Ishikawa (cell line): ENCODE results near the gene MAB21L4.

Source experiments
- CEBPB ChIP-seq: IDR thresholded peaks from 2 replicates; pipeline ENCODE4 v1.6.1; 2012
- EP300 ChIP-seq: IDR thresholded peaks from 2 replicates; pipeline ENCODE4 v1.6.1; 2012; ENCODE audit warnings: borderline replicate concordance
- FOXM1 ChIP-seq: IDR thresholded peaks from 2 replicates; pipeline ENCODE4 v1.6.1; 2012; ENCODE audit warnings: low read depth, borderline replicate concordance
- MAX ChIP-seq: IDR thresholded peaks from 2 replicates; pipeline ENCODE4 v1.6.1; 2012
- TAF1 ChIP-seq: IDR thresholded peaks from 2 replicates; pipeline ENCODE4 v1.6.1; 2012; ENCODE audit warnings: low read depth, mild to moderate bottlenecking
- TCF12 ChIP-seq: IDR thresholded peaks from 2 replicates; pipeline ENCODE4 v1.6.1; 2012; ENCODE audit warnings: low read depth

DNA sequence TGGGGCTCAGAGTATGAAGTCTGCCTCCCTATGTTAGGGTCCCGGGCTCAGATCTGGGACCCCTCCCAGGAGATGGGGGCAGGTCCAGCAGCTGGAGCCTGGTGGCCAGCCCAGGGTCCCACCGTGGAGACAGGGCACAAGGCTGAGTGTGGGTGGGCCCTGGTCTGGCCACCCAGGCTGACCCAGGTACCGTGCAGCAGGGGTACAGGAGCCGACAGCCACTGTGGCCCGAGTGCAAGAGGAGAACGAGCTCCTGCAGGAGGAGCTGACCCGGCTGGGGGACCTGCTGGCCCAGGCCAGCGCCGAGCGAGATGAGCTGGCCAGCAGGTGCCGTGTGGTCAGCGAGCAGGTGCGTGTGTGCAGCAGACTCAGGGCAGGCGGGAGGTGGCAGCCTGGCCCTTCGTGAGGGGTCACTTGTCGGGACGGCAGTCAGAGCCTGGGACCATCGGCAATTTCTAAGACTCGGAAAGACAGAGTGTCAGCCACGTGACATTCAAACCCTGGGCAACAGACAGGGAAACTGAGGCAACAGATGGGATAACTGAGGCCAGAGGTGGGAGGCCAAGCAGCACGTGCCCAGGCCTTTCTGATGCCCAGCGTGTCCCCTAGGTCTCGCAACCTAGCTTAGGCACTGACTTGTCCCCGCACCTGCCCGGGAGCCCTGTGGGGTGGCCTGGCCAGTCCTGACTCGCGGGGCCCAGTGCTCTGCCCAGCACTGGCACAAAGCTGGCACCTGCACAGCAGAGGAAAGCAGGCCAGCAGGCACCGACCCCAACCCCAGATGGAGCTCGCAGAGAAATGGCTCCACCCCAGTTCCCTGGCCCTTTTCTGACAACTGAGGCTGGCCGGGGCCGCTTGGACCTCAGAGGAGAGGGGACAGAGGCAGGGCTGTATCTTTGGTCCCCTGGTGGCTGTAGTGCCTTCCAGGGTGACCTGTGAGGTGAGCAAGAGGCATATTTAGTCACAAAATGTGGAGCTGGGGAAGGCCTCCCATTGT, 24.1 kb upstream of the MAB21L4 start:
- TF ChIP-seq TAF1: no peak
- TF ChIP-seq TCF12: no peak
- no peak for TF ChIP-seq MAX
- TF ChIP-seq CEBPB: no peak
- TF ChIP-seq EP300: no peak
- no peak for TF ChIP-seq FOXM1
